Upper lobe of left lung (tissue), 6 donors: ENCODE results near the gene RPE. TPM values are rescaled to one million over a fixed set of nuclear protein-coding genes. Genes with fewer than 3 reads are reported as not detected.

Experiments
- ATAC-seq, 2 donors: fragments of 200-7000 bp; cut with Tn5 transposase; one replicate each; pipeline ENCODE4 v1.9.1; 2022; ENCODE audit warnings: mild to moderate bottlenecking in 2 of 2, moderate library complexity in 2 of 2; ENCODE audit not compliant: low FRiP score in 2 of 2
- DNase-seq, 2 donors: peaks; one replicate each; pipeline ENCODE4 v3.0.0-alpha.2; 2019 to 2020
- H3K27ac ChIP-seq, 4 donors: fragments of 200-600 bp; sonication (generic); one replicate each; pipeline ENCODE4 v1.5.1; 2016 to 2019
- H3K27me3 ChIP-seq, 4 donors: fragments of 200-600 bp; sonication (generic); one replicate each; pipeline ENCODE4 v1.5.1; 2017 to 2019
- H3K36me3 ChIP-seq, 4 donors: fragments of 200-600 bp; sonication (generic); one replicate each; pipeline ENCODE4 v1.5.1; 2016 to 2019
- H3K4me1 ChIP-seq, 4 donors: fragments of 200-600 bp; sonication (generic); one replicate each; pipeline ENCODE4 v1.5.1; 2018 to 2019
- H3K4me3 ChIP-seq, 4 donors: fragments of 200-600 bp; sonication (generic); one replicate each; pipeline ENCODE4 v1.5.1; 2017 to 2019; ENCODE audit warnings: mild to moderate bottlenecking in 2 of 4, moderate library complexity in 1 of 4
- H3K9me3 ChIP-seq, 4 donors: fragments of 200-600 bp; sonication (generic); one replicate each; pipeline ENCODE4 v1.5.1; 2018 to 2019
- EP300 ChIP-seq, 4 donors: sonication (generic); formaldehyde crosslinking; IDR thresholded peaks; one replicate each; pipeline ENCODE4 v1.5.1; 2017; ENCODE audit warnings: antibody characterized with exemption in 4 of 4, control low read depth in 2 of 4
- POLR2A ChIP-seq, 4 donors: fragments of 450-650 bp; IDR thresholded peaks; one replicate each; pipeline ENCODE4 v1.5.1; 2016 to 2017; ENCODE audit warnings: antibody characterized with exemption in 4 of 4, mild to moderate bottlenecking in 2 of 4
- POLR2AphosphoS5 ChIP-seq, 2 donors: sonication (generic); formaldehyde crosslinking; IDR thresholded peaks; one replicate each; pipeline ENCODE4 v1.5.1; 2017; ENCODE audit warnings: antibody characterized with exemption in 2 of 2
- WGBS, 2 donors: methylation state at CpG; one replicate each; pipeline ENCODE4 v1.1.5; 2017 to 2018; 5-methylcytosine and 5-hydroxymethylcytosine counted together
- total RNA-seq, 6 donors: library from RNA; depleted of rRNA in 4 of 6; stranded (reverse); fragments of >200 nt in 4 of 6; gene quantifications; one replicate each; pipeline versions ENCODE4 v1.1.0 to v1.2.1, GENCODE V29; 2016 to 2021
- TF ChIP-seq, protein P1 (sequence below), 6 experiments: fragments of 450-650 bp in 4 of 6; fragments of 200-600 bp in 2 of 6; sonication (generic) in 2 of 6; IDR thresholded peaks; one replicate each; pipeline ENCODE4 v1.5.1; 2016 to 2019; ENCODE audit warnings: antibody characterized with exemption in 6 of 6
- donor health status: DM: no; HTN: no; CAD: no; lungs with moderate emphysema.
- donor health status: DM: no; HTN: yes; CAD: no; lungs with severe emphysema.

The RPE gene
- total RNA-seq: 10 to 100 TPM; 15.7 to 46.0 (median 34.2) TPM

DNA sequence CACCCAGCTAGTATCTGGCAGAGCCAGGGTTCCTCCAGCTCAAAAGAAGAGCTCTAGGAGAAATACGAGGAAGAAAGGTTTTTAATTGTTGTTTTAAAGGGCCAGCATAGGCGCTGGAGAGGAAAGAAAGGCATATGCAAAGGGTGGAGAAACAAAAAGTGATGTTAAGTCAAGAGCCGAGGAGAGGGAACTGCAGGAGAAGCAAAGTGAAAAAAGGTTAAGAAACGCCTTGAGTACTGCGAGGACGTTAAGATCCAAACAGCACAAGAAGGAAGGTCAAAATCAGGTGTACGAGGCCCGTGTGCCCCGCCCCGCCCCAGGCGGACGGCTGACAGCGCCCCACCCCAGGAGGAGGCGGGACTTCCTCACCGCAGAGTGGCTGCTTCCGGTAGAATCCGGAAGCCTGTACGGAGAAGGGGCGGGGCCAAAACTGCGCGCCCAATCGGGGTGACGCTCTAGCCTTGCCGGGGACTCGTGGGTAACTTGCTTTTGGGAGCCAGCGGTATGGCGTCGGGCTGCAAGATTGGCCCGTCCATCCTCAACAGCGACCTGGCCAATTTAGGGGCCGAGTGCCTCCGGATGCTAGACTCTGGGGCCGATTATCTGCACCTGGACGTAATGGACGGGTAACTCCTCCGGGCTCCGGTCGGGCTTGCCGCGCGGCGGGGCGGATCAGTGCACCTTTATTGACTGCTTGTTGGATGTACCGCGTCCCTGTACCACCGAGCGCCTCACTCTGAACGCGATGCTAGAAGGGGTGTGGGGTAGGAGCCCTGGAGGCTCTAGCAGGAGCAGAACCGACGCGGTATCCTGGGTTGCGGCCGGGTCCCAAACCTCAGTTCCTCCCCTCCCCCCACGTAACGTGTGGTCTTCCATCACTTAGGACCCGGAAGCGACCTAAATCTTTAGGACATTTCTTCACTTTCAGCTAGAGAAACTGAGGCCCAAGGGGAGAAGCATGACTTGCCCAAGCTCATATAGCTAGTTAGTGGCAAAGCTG is at the start of gene RPE:
RPE (plus strand) TSS at position 481 of the 1,000 bp plus-strand sequence; CDS start at position 505, 24 bp downstream.
- Histone ChIP-seq H3K4me3 (peak within 1 kb of the TSS; percentile 56 to 99 (median 94)), H3K27me3 (no peaks in the 10 kb centered on the region), H3K9me3 (no peaks in the 10 kb centered on the region), H3K27ac (peak within 1 kb of the TSS; percentile 81 to 86 (median 84)), H3K4me1 (peaks cover 28 to 46% (median 36%) of the 10 kb centered on the region in 4 donors), H3K36me3 (no peaks in the 10 kb centered on the region)
- 0% methylated on average over 34 to 50 of the region's 58 CpGs for WGBS, 2 donors
- DNase-seq: peak; percentile 96 to 97
- peak; percentile 100 for ATAC-seq
- TF ChIP-seq POLR2AphosphoS5 (IDR thresholded peaks at IDR 0.05) (peak; percentile 75 to 79), POLR2A (IDR thresholded peaks at IDR 0.05) (peak in 2 of 4 donors; percentile 60 to 74), EP300 (IDR thresholded peaks at IDR 0.05) (peak in 1 of 4 donors; percentile 4)
- TF ChIP-seq, protein P1, sequence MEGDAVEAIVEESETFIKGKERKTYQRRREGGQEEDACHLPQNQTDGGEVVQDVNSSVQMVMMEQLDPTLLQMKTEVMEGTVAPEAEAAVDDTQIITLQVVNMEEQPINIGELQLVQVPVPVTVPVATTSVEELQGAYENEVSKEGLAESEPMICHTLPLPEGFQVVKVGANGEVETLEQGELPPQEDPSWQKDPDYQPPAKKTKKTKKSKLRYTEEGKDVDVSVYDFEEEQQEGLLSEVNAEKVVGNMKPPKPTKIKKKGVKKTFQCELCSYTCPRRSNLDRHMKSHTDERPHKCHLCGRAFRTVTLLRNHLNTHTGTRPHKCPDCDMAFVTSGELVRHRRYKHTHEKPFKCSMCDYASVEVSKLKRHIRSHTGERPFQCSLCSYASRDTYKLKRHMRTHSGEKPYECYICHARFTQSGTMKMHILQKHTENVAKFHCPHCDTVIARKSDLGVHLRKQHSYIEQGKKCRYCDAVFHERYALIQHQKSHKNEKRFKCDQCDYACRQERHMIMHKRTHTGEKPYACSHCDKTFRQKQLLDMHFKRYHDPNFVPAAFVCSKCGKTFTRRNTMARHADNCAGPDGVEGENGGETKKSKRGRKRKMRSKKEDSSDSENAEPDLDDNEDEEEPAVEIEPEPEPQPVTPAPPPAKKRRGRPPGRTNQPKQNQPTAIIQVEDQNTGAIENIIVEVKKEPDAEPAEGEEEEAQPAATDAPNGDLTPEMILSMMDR (IDR thresholded peaks at IDR 0.05): no peak

DNA sequence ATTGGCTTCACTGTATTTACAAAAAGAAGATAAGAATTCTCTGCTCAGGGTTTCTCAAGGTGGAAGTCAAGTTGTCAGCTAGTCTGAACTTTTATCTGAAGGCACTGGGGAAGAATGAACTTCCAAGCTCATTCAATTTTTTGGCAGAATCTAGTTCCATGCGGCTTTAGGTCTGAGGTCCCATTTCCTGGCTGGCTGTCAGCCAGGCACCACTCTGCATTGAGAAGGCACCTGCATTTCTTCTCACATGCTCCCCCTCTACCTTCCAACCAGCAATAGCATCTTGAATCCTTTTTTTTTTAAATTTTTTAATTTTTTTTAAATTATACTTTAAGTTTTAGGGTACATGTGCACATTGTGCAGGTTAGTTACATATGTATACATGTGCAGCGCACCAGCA is 46.2 kb upstream of the RPE start:
- Histone ChIP-seq H3K4me3 (no peak overlapping the region), H3K4me1 (peaks cover 0 to 6% (median 2%) of the 10 kb centered on the region in 4 donors), H3K27ac (no peak overlapping the region), H3K36me3 (no peaks in the 10 kb centered on the region), H3K9me3 (no peaks in the 10 kb centered on the region), H3K27me3 (no peaks in the 10 kb centered on the region)
- no peak for TF ChIP-seq POLR2AphosphoS5 (IDR thresholded peaks at IDR 0.05)
- TF ChIP-seq POLR2A (IDR thresholded peaks at IDR 0.05): no peak
- TF ChIP-seq, protein P1 (IDR thresholded peaks at IDR 0.05): no peak
- no peak for TF ChIP-seq EP300 (IDR thresholded peaks at IDR 0.05)
- 57 to 63% methylated on average over 2 of the region's 2 CpGs for WGBS, 2 donors
- ATAC-seq: no peak
- DNase-seq: no peak

DNA sequence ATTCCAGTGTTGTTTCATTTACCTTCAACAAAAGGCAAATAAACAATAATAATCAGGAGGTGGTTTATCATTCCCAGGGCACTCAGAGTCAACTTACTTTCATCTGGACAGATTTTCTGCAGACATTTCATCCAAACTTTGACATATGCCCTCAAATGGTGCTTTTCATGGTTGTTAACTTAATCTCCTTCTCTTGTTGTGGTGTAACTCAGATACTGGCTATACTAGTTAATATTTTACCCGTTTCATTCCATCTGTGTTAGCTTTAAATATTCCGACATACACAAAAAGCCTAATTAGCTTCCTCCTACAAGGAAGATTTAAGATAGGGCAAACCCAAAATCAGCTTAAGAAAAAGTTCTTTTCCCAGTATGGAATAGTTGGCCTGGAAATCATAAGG is 44.4 kb upstream of the RPE start:
- TF ChIP-seq POLR2AphosphoS5 (IDR thresholded peaks at IDR 0.05) (no peak), EP300 (IDR thresholded peaks at IDR 0.05) (no peak), POLR2A (IDR thresholded peaks at IDR 0.05) (no peak)
- TF ChIP-seq, protein P1 (IDR thresholded peaks at IDR 0.05): no peak

DNA sequence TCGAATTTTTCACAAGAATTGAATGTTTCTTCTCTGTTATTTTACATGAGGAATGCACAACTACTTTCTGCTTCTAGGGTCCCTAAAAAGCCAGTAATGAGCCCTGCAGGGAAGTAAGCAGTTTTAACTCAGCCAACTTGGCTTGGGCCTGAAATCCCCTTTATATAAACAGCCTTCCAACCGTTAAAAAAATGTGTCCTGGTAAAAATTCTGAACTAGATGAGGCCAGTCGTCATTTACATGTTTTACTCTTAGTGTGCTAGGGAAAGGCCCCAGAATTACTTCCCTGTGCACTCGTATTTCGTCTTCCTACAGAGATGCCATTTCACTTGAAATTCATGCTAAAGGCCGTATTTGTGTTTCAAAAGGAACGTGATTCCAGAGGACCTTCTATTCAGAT is 42.4 kb upstream of the RPE start:
- no peak overlapping the region for H3K27ac ChIP-seq
- peaks cover 0 to 6% (median 2%) of the 10 kb centered on the region in 4 donors for H3K4me1 ChIP-seq
- no peak for TF ChIP-seq POLR2AphosphoS5 (IDR thresholded peaks at IDR 0.05)
- TF ChIP-seq POLR2A (IDR thresholded peaks at IDR 0.05): no peak
- TF ChIP-seq, protein P1 (IDR thresholded peaks at IDR 0.05): no peak
- TF ChIP-seq EP300 (IDR thresholded peaks at IDR 0.05): no peak
- WGBS, 2 donors: 67 to 69% methylated on average over 7 of the region's 7 CpGs
- ATAC-seq: no peak
- DNase-seq: no peak
- no peak overlapping the region for H3K4me3 ChIP-seq
- no peaks in the 10 kb centered on the region for H3K27me3 ChIP-seq
- no peaks in the 10 kb centered on the region for H3K9me3 ChIP-seq
- no peaks in the 10 kb centered on the region for H3K36me3 ChIP-seq

More for the DNA sequence above, 44.4 kb upstream of the RPE start:
- Histone ChIP-seq H3K27me3 (no peaks in the 10 kb centered on the region), H3K4me1 (peaks cover 0 to 6% (median 2%) of the 10 kb centered on the region in 4 donors), H3K9me3 (no peaks in the 10 kb centered on the region), H3K36me3 (no peaks in the 10 kb centered on the region), H3K4me3 (no peak overlapping the region), H3K27ac (no peak overlapping the region)
- 87 to 91% methylated on average over 2 of the region's 2 CpGs for WGBS, 2 donors
- ATAC-seq (no peak), DNase-seq (no peak)
